Measurements from ENCODE around the gene CCNYL1.

The CCNYL1 gene

DNA sequence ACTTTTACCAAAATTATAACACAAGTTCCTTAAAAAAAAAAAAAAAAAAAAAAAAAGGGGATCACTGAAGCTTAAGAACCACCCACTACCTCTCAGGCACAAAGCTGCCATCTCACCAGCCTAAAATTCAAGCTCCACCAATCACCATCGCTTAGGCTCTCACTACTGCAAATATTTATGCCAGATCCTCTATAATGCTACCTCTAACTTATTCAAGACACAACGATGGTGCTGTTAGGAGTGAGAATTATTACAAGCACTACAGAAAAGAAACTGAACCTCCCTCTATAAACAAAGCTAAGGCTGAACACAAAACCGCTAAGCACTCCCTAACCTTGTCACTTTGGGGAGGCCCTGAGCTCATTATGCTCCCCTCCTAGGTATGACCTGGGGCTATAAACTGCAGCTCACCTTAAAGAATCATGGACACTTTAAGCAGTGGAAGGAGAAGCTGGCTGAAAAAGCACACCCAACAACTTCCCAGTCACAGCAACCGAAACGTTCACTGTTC is 54.7 kb downstream of the CCNYL1 start:
- DNase-seq (ENCODE audit: low spot score): no peak

GRCh38 chr2:207766697-207767460 is 55.4 kb downstream of the CCNYL1 start:
- DNase-seq (ENCODE audit: low spot score): no peak

- peak; percentile 74 for DNase-seq (ENCODE audit: low spot score)
Observed at GRCh38 chr2:207767461-207768167, 56.2 kb downstream of the CCNYL1 start.

- DNase-seq (ENCODE audit: low spot score): no peak
Observed at GRCh38 chr2:207768168-207768865, 56.9 kb downstream of the CCNYL1 start.

DNA sequence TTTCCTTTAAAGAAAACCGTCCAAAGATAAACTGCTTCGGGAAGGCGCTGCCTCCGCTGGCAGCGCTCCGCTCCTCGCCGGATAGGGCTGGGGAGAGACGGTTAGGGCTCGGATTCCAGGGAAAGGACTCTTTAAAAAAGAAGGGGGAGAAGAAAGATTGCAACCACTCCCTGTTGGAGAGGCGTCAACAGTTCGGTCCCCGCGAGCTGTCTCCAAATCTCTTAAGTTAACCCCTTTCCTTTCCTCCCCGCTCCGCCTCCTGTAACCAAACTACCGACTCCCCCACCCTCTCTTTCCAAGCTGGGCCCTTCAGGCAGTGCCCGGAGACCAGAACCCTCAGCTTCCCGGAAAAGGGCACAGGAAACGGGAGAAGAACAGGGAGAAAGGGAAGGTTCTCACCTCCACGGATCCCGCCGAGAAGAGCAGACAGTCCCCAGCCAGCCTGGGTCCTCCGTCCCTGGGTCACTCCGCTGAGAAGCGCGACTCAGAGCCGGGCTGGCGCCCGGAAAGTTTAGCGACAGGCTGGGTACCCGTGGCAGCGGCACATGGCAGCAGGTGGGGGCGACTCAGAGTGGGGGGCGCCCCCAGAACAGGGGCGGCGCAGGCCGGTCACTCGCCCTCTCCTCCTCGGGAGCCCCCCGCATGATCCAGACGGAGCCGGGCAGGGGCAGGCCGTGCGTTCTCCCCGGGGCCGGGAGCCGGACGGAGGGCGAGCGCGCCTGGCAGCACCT is 57.6 kb downstream of the CCNYL1 start:
- DNase-seq (ENCODE audit: low spot score): peak; percentile 63

GRCh38 chr2:207770602-207771404 is 59.4 kb downstream of the CCNYL1 start:
- no peak for DNase-seq (ENCODE audit: low spot score)

- no peak for DNase-seq (ENCODE audit: low spot score)
Observed at GRCh38 chr2:207771421-207771820, 60.0 kb downstream of the CCNYL1 start.

GRCh38 chr2:207772081-207772843 is 60.8 kb downstream of the CCNYL1 start:
- no peak for DNase-seq (ENCODE audit: low spot score)

DNA sequence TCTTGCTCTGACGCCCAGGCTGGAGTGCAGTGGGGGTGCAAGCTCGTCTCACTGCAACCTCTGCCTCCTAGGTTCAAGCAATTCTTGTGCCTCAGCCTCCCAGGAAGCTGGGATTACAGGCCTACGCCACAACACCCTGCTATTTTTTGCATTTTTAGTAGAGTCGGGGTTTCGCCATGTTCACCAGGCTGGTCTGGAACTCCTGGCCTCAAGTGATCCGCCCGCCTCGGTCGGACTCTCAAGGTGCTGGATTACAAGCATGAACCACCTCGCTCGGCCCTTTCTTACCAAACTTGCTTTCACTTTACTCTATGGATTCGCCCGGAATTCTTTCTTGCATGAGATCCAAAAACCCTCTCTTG is 61.4 kb downstream of the CCNYL1 start:
- DNase-seq (ENCODE audit: low spot score): no peak

DNA sequence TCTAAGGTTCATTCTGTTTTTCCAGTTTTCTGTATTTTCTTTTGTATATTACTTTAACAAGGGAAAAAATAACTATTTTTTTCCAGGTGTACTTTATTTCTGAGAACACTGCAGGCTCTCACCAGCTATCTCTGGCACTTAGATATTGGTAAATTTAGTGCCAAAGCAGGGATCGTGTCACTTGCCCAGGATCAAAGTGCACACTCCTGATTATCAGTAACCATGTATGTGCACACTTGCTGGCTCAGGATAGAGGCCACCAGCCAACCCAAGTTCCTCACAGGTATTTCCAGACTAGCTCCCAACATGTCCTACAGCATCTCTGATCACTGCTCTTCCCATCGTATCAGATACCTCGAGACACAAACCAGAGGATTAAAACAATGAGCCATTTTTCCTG is 64.0 kb downstream of the CCNYL1 start:
- no peak for DNase-seq (ENCODE audit: low spot score)

- no peak for DNase-seq (ENCODE audit: low spot score)
Observed at GRCh38 chr2:207777124-207777523, 65.7 kb downstream of the CCNYL1 start.

GRCh38 chr2:207778298-207778882 is 67.0 kb downstream of the CCNYL1 start:
- no peak for DNase-seq (ENCODE audit: low spot score)

- DNase-seq (ENCODE audit: low spot score): no peak
Observed at GRCh38 chr2:207779523-207779922, 68.1 kb downstream of the CCNYL1 start.

DNA sequence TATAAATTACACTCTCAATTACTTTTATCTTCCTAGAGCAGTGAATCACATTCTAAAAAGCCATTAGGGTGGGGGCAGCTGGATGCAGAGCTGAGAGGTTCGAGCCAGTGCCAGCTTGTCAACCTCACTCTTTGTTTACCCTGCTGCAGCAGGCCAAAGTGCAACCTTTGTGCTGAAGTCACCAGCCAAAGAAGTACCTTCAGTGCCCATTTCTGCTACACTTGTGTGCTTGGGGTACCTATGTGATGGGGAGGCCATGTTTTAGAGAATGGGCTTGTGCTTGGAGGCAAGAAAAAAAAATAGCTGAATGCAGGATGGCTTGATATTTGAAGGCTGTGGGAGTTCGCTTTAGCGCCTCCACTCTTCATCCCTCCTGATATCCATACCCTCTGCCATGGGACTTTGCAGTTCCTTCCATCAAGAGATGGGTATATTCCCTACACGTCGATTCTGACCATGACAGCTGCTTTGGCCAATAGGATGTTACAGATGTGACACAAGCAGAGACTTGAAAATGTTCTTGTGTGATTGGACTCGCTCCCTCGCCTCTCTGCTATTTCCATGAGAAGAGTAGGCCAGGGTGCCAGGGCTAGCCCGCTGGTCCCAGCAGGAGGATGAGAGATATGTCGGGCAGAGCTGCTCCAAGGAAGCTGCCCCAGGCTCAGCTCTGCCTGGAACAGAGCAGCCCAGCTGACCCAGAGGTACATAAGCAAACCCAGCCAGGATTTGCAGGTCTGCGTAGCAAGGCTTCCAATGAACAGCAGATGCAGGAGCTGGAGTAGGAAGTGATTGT is 71.0 kb downstream of the CCNYL1 start:
- no peak for DNase-seq (ENCODE audit: low spot score)

- DNase-seq (ENCODE audit: low spot score): no peak
Observed at GRCh38 chr2:207783514-207783913, 72.1 kb downstream of the CCNYL1 start.

DNA sequence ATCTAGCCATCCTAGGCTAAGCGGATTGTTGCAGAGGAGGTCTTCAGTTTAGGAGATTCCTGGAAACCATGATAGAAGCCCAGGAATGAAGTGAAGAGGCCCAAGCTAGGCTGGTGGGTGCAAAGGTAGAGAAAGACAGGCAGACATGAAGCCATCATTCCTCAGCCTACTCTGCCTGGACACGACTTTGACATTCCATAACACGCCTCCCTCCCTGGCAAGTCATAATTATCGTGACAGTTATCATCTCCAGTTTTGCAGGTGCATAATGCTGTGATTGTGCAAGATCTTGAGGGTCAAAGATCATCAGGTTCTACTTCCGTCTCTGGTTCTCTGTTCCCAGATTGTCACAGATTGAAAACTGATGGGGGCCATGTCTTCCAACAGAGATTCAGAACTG is 73.5 kb downstream of the CCNYL1 start:
- no peak for DNase-seq (ENCODE audit: low spot score)

DNA sequence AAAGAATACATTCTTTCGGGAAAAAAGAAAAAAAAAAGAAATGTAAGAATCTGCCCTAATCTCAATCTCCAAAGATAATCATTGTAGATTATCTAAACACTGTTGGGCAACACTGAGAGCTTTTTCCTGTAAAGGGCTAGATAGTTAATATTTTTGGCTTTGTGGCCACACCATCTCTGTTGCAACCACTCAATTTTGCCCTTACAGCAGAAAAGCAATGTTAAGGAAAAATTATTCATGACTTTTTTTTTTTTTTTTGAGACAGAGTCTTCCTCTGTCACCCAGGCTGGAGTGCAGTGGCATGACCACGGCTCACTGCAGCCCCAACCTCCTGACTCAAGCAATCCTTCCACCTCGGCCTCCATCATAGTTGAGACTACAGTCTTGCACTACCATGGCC is 75.6 kb downstream of the CCNYL1 start:
- DNase-seq (ENCODE audit: low spot score): no peak

GRCh38 chr2:207787800-207788199 is 76.4 kb downstream of the CCNYL1 start:
- DNase-seq (ENCODE audit: low spot score): no peak

DNA sequence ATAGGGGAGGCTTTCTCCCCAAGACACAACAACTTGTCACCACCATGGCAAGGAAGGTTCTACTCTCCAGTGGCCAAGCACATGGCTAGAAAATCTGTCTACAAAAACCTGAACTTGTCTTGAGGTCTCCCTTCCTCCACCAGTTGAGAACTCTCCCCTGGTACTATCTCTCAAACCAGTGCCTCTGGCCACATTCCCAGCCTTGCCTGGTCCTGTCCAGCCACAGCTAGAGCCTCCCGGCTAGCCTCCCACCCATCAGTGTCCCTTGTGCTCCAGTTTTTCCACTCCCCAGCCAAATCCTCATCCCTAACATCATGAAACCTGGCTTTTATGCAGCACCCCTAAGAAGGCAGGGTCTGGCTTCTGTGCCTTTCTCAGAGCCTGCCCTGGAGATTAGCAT is 79.5 kb downstream of the CCNYL1 start:
- DNase-seq (ENCODE audit: low spot score): no peak
